ENCODE data around the gene CD14.

GRCh38 chr5:140631831-140632365 is 1.1 kb downstream of the CD14 start:
- TF ChIP-seq CTCF (IDR thresholded peaks at IDR 0.05) (no peak), POLR2A (IDR thresholded peaks at IDR 0.05) (no peak)
